Measurements from ENCODE around the gene CRHR2.

DNA sequence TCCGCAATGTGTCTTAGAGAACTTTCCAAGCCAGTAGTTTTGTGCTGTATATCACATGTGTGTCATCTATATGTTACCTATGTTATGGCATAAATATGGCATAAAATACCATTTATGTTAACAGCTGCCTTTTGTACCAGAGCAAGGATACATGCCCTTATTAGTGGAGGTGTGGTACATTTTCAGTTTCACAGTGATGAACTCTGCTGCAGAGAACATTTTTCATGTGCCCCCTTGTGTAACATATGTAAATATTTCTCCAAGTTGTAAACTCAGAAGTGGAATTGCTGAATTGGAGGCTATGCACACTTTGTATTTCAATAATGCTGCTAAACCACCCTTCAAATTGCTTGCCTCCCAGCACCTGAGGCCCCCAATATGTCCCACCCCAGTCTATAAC lies 31.9 kb upstream of the CRHR2 start:
- TF ChIP-seq EZH2 (conservative IDR thresholded peaks at IDR 0.05; ENCODE audit: low read depth, low read length), result no peak
- TF ChIP-seq TAF15 (IDR thresholded peaks at IDR 0.05; ENCODE audit: low read depth, low read length, poor library complexity, severe bottlenecking), result no peak
- TF ChIP-seq ASH2L (IDR thresholded peaks at IDR 0.05; ENCODE audit: insufficient read length, low read depth, low read length), result no peak
- TF ChIP-seq SMAD3 (CRISPR knock-in tag; IDR thresholded peaks at IDR 0.05), result no peak
- no peak for TF ChIP-seq ZSCAN31 (CRISPR knock-in tag; IDR thresholded peaks at IDR 0.05; ENCODE audit: low read depth)
- no peak for TF ChIP-seq POLR2A (IDR thresholded peaks at IDR 0.05; ENCODE audit: insufficient read depth in 1 of 2, low read depth in 2 of 2, low read length in 2 of 2)
- TF ChIP-seq ZNF138 (CRISPR knock-in tag; IDR thresholded peaks at IDR 0.05; ENCODE audit: low read depth), result no peak
- no peak for TF ChIP-seq ZC3H4 (CRISPR knock-in tag; IDR thresholded peaks at IDR 0.05; ENCODE audit: borderline replicate concordance)
- TF ChIP-seq ZFX (CRISPR knock-in tag; IDR thresholded peaks at IDR 0.05; ENCODE audit: low read depth), result no peak
- TF ChIP-seq ZNF691 (CRISPR knock-in tag; IDR thresholded peaks at IDR 0.05; ENCODE audit: borderline replicate concordance, low read depth), result no peak
- TF ChIP-seq CREB1 (IDR thresholded peaks at IDR 0.05), result no peak
- no peak for TF ChIP-seq CREB1 (CRISPR knock-in tag; IDR thresholded peaks at IDR 0.05)
